GM21423 (cell line): ENCODE data around the gene ZNF750.

ENCODE experiments used
- ATAC-seq: cut with Tn5 transposase; IDR thresholded peaks from one replicate; pipeline ENCODE4 v1.9.1; 2021; ENCODE audit warnings: mild to moderate bottlenecking, moderate library complexity; ENCODE audit not compliant: unreplicated experiment

ZNF750 gene

GRCh38 chr17:82860606-82861392 is 21.0 kb upstream of the ZNF750 start:
- ATAC-seq: no peak

DNA sequence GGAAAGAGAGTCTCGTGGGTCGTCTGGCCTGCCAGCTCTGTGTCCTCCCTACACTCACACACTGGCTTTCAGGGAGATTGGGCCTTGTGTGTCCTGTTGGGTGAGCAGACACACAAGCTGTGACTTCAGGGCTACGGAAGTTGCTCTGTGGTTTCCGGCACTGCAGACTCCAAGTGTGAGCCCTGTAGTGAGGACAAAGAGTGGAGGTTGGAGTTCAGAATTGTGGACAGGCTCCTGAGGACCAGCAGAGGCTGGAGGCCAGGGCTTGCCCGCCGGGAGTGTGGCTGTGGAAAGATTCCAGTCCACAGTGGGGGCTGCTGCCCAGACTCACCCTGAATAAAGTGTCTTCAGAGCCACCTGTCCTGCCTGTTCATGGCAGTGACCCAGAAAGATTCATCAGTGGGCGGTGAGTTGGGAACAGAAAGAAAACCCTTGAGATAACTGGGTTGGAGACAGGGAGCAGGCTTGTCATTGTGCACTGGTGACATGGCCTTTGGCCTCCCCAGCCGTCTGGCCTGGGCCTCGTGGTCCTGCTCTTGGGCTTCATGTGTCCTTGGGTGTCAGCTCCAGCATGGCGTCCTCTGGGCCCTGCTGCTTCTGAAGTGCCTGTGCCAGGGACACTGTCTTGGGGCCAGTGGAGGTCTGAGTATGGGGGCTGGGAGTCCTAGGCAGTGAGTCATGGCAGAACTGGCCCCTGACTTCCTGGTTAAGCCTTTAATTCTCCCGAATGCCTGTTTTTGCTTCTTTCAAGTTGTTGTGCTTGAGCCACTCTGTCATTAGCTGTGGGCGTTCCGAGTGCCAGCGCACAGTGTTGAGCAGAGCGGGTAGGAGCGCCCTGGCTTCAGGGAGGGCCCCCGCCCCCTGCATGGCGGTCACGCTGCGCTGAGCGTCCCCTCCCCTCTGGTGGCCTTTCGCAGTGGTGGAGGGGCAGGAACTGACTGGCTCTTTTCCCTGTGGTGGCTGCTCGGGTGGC is 19.9 kb upstream of the ZNF750 start:
- ATAC-seq: no peak

DNA sequence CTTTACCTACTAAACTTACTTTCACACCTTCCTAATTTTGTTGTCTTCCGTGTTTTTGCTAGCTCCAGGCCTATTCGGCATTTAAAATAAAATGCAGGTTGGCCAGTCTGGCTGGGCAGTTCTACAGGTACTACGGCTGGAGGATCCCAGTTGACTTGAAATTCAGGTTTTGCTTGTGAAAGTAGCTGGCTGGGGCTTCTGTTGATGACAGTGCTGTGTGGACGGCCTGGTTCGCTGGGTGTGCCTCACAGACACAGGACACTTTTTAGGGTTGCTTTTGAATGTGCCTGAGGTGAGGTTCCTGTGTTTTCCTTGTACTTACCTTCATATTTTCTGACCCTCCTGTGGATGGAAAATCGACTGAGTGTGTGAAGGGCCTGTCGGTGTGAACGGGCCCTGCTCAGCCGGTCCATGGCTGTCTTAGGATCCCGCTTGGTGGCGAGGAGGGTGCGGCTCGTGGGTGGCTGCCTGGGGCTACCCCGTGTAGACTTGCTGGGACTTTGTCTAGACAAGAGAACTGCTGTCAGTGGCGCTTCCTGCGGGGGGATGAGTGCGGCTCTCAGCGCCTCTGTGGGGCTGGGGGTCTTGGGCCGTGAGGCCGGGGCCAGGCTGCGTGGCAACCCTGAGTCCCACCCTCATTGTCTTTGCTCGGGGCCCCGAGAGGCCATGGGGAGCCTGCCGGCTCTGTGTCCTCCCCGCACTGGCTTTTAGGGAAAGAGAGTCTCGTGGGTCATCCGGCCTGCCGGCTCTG is 18.7 kb upstream of the ZNF750 start:
- no peak for ATAC-seq

DNA sequence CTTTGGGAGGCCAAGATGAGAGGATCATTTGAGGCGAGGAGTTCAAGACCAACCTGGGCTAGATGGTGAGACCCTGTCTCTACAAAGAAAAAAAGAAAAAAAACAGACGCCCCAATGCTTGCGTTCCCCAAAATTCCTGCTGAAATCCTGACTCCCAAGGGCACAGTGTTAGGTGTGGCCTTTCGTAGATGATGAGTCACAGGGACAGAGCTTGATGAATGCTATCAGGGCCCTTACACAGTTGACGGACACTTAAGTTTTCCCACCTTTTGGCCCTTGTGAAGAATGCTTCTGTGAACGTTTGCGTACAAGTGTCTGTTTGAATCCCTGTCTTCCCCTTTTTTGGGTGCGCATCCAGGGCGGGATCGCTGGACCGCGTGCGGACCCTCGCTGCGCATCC is 16.5 kb upstream of the ZNF750 start:
- ATAC-seq: no peak

GRCh38 chr17:82854226-82854625 is 14.4 kb upstream of the ZNF750 start:
- ATAC-seq: no peak

DNA sequence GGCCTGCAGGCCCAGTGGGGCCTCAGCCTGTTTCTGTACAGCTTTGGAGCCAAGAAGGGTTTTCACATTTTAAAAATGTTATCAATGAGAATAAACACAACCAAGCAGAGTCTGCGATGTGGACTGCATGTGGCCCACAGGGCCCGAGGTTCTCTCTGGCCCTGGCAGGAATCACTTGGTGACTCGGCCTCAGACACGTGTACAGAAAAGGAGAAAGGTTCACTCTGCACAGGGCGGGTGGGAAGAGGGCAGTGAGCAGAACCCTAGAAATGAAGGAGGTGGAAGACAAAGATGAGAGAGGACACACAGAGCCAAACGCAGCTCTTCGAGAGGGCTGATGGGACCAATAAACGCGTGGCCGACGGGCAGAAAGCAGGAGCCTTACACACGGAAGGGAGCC is 11.6 kb upstream of the ZNF750 start:
- no peak for ATAC-seq

DNA sequence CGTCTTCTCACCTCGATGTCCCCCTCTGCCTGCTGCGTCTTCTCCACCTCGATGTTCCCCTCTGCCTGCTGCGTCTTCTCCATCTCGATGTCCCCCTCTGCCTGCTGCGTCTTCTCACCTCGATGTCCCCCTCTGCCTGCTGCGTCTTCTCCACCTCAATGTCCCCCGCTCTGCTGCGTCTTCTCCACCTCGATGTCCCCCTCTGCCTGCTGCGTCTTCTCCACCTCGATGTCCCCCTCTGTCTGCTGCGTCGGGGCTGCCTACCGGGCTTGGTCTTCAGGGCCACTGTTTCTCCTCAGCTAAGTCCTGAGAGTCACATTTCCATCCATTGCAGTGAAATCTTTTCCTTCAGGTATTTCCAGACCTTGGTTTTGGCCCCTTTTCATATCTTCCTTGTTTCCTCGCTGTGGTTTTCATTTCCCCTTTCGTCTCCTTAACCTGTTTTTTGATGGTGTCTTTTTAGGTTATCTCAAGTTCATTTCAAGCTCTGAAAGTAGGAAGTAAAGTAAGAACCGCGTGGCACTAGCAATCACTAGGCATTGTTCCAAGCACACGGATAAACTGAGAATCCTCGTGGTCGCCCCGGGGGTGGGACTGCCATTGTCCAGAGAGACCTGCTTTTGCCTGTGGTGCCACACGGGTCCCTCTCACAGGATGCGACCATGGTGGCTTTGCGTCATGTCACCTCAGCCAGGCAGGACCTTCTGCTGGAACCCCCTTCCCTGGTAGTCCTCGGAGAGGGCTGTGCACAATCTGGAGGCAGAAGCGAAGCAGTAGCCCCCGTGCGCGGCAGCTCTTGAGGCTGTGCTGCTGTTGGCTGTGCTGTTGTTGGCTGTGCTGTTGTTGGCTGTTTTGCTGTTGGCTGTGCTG is 9.5 kb upstream of the ZNF750 start:
- no peak for ATAC-seq

- ATAC-seq: no peak
Observed at GRCh38 chr17:82848022-82848592, 8.3 kb upstream of the ZNF750 start.

DNA sequence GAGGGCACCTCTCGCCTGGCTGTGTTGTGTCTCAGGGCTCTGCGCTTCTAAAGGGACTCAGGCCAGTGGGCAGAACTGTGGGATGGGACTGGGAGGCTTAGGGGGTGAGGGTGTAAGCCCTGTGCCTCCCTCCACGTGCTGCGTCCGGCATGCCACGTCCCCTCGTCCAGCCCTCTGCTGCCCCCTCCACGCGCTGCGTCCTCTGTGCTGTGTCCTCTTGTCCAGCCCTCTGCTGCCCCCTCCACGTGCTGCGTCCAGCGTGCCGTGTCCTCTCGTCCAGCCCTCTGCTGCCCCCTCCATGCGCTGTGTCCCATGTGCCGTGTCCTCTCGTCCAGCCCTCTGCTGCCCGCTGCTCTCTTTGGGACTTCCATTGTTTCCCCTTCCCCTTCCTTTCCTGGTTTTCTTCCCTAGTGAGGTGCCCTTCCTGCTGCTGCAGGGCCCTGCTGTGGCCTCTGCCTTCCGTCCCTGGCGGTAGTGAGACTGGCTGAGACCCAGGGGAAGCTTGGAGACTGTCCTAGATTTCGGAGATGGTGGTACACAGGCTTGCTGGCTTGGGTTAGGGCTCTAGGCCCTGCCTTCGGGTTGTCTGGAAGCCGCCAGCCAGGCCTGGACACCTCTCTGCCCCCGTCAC is 6.4 kb upstream of the ZNF750 start:
- ATAC-seq: no peak

DNA sequence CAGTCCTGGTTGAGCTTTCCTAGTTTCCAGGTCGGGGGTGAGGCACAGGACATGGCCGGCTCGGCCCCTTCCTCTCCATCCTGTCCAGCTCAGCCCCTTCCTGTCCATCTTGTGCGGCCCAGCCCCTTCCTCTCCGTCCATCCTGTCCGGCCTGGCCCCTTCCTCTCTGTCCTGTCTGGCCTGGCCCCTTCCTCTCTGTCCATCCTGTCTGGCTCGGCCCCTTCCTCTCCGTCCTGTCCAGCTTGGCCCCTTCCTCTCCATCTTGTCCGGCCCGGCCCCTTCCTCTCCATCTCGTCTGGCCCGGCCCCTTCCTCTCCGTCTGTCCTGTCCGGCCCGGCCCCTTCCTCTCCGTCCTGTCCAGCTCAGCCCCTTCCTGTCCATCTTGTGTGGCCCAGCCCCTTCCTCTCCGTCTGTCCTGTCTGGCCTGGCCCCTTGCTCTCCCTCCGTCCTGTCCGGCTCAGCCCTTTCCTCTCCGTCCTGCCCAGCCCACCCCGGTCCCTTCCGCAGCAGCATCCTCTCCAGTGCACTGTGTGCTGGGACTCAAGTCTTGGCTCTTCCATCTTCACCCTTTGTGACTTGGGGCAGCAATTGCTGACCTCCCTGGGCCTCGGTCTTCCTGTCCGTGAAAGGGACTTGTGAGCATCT is 5.5 kb upstream of the ZNF750 start:
- ATAC-seq: no peak

DNA sequence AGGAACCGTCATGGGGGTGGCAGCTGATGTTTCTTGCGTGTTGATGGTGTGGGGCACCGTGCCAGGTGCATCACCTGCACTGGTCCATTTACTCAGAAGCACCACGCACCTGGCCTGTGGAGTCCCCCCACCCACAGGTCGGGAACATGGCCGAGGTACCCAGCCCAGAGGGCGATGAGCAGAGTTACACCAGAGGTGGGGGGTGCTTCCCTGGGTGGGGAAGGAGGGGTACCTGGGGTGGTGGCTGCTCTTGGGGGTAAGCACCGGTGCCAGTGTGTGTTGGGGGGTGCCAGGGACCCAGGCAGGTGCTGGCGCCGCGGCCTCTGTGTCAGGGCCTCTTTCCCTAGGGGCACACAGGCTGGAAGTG is 5.0 kb upstream of the ZNF750 start:
- no peak for ATAC-seq

DNA sequence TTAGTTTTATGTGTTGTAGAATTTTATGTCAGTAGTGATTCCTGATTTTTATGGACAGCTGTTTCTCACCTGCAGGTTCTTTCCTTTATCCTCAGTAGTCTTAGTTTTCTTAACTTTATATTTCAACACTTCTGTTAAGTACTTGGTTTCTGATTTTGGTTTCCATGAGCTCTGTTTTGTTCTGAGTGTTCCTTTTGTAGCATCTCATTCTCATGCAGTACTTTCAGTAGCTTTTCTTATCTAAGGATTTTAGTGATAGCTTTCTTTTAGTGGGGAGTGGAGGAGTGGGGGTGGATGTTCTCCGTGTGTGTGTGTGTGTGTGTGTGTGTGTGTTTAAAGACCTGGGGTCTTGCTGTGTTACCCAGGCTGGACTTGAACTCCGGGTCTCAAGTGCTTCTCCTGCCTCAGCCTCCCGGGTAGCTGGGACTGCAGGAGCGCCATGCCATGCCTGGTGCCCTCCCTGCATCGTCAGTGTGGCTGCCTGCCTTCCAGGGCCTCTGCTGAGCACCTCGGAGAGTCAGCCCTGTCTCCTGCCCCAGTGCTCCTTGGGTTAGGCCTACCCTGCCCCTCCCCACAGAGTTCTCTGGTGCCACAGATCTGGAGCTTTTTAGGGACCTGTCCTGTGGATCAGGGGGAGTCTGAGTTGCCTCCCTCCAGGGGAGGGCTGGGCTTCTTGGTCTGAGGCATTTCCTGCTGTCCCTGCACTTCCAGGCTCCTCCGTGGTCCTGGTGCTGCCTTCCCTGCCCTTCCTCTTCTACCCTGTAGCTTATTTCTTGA is 4.3 kb upstream of the ZNF750 start:
- no peak for ATAC-seq

- no peak for ATAC-seq
Observed at GRCh38 chr17:82841921-82842596, 2.2 kb upstream of the ZNF750 start.

GRCh38 chr17:82840431-82840831 is 609 bp upstream of the ZNF750 start:
- ATAC-seq: no peak

GRCh38 chr17:82838386-82839063 is 1.3 kb downstream of the ZNF750 start:
- ATAC-seq: no peak

DNA sequence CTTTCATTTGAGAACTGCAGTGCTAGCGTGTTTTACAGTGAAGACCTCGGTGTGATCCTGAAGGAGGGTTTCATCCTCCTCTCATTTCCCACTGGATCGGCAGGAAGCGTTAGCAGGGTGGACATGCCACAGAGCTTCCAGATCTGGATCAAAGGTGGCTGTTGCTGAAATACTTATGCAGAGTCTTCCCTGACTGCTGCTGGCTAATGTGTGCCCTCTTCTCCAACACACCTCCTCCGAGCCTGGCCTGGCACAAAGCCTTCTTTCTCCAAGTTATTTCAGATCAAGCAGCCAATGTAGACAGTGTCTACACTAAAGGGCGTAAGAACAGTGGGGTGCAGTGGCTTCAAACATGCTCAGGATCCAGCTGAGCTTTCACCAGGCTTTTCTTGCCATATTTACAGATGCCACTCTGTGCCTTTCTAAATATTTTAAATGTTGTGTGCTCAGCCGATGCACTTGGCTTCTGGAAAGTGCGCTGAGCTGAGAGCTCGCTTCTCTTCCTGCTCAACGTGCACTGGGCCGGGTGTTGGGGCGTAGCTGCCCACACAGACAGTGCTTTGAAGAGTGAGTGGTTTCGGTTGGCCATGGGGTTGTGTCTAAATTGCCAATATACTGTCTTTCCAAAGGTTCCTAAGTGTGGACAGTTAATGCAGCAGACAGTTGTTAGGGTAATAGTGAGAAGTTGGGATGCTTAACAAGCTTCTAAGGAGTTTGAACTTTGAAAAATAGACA is 2.1 kb downstream of the ZNF750 start:
- ATAC-seq: no peak
